Cardiac muscle cell (in vitro differentiated cells and primary cell): ENCODE results near the gene B4GALNT3. TPM values are rescaled to one million over a fixed set of nuclear protein-coding genes. Genes with fewer than 3 reads are reported as not detected.

Experiments used
- DNase-seq, 2 donors: peaks; one replicate each; pipeline versions ENCODE4 v3.0.0 to v3.0.0-alpha.2; 2010 to 2017; ENCODE audit warnings: low read depth in 1 of 2, low spot score in 1 of 2
- H3K27ac ChIP-seq: fragments of 200-600 bp; sonication (generic); 2 replicates; pipeline ENCODE4 v1.5.1; 2016
- H3K27me3 ChIP-seq: fragments of 200-600 bp; sonication (generic); 2 replicates; pipeline ENCODE4 v1.6.0; 2016; ENCODE audit warnings: control low read depth
- H3K36me3 ChIP-seq: fragments of 200-600 bp; sonication (generic); 2 replicates; pipeline ENCODE4 v1.5.1; 2016; ENCODE audit warnings: control low read depth
- H3K4me1 ChIP-seq: fragments of 200-600 bp; sonication (generic); 2 replicates; pipeline ENCODE4 v1.8.1; 2017; ENCODE audit warnings: low read depth, mild to moderate bottlenecking, mixed run types
- H3K4me3 ChIP-seq: fragments of 200-600 bp; sonication (generic); 2 replicates; pipeline ENCODE4 v1.5.1; 2016; ENCODE audit warnings: mild to moderate bottlenecking
- H3K9me3 ChIP-seq: fragments of 200-600 bp; sonication (generic); 2 replicates; pipeline ENCODE4 v1.5.1; 2017; ENCODE audit warnings: low read depth, mild to moderate bottlenecking, control low read depth
- CTCF ChIP-seq: IDR thresholded peaks from 2 replicates; pipeline ENCODE4 v1.5.1; 2012; ENCODE audit warnings: low read depth, mild to moderate bottlenecking, low read length
- polyA plus RNA-seq: library from polyadenylated mRNA; unstranded; fragments of >200 nt; fragmentation: Nextera tagmentation; extraction: Ambion mirVana; gene quantifications from 2 replicates; pipeline ENCODE4 v1.2.1, GENCODE V29; 2016
- total RNA-seq: library from RNA; depleted of rRNA; stranded (reverse); fragments of >200 nt; gene quantifications from 2 replicates; pipeline ENCODE4 v1.2.3, GENCODE V29; 2016

Gene B4GALNT3
- total and polyA plus RNA-seq, 2 experiments from 2014 or later: 23.7 to 38.6 TPM

- Histone ChIP-seq H3K9me3 (no peaks in the 10 kb centered on the region), H3K4me1 (peaks cover 22% of the 10 kb centered on the region), H3K27me3 (no peaks in the 10 kb centered on the region), H3K36me3 (no peaks in the 10 kb centered on the region), H3K4me3 (no peak overlapping the region), H3K27ac (no peak overlapping the region)
- TF ChIP-seq CTCF: no peak
- DNase-seq: no peak
Observed at GRCh38 chr12:447141-447540, 12.6 kb upstream of the B4GALNT3 start.

- DNase-seq: no peak
- no peaks in the 10 kb centered on the region for H3K9me3 ChIP-seq
- H3K27me3 ChIP-seq: no peaks in the 10 kb centered on the region
- no peak for TF ChIP-seq CTCF
- peaks cover 22% of the 10 kb centered on the region for H3K4me1 ChIP-seq
- H3K4me3 ChIP-seq: no peak overlapping the region
- H3K27ac ChIP-seq: no peak overlapping the region
- H3K36me3 ChIP-seq: no peaks in the 10 kb centered on the region
Observed at GRCh38 chr12:449203-449602, 10.5 kb upstream of the B4GALNT3 start.

GRCh38 chr12:450438-450837 is 9.3 kb upstream of the B4GALNT3 start:
- Histone ChIP-seq H3K27ac (no peak overlapping the region), H3K9me3 (no peaks in the 10 kb centered on the region), H3K4me3 (no peak overlapping the region), H3K27me3 (no peaks in the 10 kb centered on the region), H3K36me3 (no peaks in the 10 kb centered on the region), H3K4me1 (peaks cover 30% of the 10 kb centered on the region)
- DNase-seq: peak in 1 of 2 donors; percentile 57
- no peak for TF ChIP-seq CTCF

GRCh38 chr12:452667-453210 is 7.0 kb upstream of the B4GALNT3 start:
- Histone ChIP-seq H3K9me3 (no peaks in the 10 kb centered on the region), H3K4me1 (peaks cover 41% of the 10 kb centered on the region), H3K27ac (no peak overlapping the region), H3K4me3 (no peak overlapping the region), H3K27me3 (no peaks in the 10 kb centered on the region), H3K36me3 (no peaks in the 10 kb centered on the region)
- no peak for DNase-seq
- TF ChIP-seq CTCF: no peak

GRCh38 chr12:454833-455232 is 4.9 kb upstream of the B4GALNT3 start:
- no peak for DNase-seq
- no peaks in the 10 kb centered on the region for H3K9me3 ChIP-seq
- TF ChIP-seq CTCF: no peak
- H3K4me3 ChIP-seq: no peak overlapping the region
- no peaks in the 10 kb centered on the region for H3K27me3 ChIP-seq
- H3K36me3 ChIP-seq: no peaks in the 10 kb centered on the region
- peaks cover 37% of the 10 kb centered on the region for H3K4me1 ChIP-seq
- peak overlapping the region; percentile 93 for H3K27ac ChIP-seq
